GM19328 (cell line): ENCODE measurements around the gene PLA2G4E.

Experiments
- ATAC-seq: cut with Tn5 transposase; IDR thresholded peaks from one replicate; pipeline ENCODE4 v1.9.1; 2021; ENCODE audit warnings: mild to moderate bottlenecking, moderate library complexity; ENCODE audit not compliant: unreplicated experiment

PLA2G4E gene

DNA sequence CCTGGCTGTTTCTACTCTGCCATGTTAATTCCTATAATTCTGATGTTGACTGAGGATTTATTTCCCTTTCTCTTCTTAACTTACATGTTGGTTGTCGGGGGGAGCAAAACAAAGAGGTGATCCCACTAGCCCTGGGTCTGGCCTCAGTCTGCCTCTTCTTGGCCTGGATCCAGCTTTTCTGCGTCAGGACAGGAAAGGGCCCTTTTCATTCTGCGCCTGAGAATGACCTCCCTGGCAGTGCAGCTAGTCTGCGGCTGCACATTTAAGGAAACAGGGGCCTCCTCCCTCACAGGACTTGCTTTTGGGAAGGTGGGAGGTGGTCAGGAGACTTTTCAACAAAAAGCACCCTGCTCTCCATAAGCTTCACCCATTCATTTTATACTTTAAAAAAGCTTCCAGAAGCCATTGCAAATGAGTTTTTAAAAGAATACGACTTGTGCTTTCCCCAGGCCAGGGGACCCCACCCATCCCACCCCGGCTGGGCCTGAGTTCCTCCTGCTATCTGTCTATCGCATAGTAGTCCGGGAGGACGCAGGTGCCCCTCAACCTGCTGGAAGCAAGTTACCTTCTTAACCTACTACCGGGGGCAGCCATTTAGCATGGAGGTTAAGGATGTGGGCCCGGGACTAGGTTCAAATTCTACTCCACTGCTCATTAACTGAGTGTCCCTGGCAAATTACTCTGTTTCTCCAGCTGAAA lies 27.2 kb downstream of the PLA2G4E start:
- ATAC-seq = no peak

DNA sequence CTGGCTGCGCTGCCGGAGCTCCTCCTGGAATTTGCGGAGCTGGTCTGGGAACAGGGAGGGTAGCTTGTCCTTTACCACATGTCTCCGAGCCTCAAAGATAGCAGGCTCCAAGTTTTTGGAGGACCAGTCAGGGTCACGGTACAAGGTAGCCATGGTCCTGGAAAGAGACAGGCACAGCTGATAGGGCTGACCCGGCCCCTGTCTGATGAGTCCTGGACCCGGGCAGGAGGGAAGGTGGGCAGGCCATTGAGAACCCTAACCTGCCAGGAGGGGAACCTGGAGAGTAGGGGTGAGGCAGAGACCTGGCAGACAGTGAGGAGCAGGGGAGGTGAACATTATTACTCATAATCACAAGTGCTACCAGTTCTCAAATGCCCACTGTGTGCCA lies 28.0 kb downstream of the PLA2G4E start:
- ATAC-seq = no peak

DNA sequence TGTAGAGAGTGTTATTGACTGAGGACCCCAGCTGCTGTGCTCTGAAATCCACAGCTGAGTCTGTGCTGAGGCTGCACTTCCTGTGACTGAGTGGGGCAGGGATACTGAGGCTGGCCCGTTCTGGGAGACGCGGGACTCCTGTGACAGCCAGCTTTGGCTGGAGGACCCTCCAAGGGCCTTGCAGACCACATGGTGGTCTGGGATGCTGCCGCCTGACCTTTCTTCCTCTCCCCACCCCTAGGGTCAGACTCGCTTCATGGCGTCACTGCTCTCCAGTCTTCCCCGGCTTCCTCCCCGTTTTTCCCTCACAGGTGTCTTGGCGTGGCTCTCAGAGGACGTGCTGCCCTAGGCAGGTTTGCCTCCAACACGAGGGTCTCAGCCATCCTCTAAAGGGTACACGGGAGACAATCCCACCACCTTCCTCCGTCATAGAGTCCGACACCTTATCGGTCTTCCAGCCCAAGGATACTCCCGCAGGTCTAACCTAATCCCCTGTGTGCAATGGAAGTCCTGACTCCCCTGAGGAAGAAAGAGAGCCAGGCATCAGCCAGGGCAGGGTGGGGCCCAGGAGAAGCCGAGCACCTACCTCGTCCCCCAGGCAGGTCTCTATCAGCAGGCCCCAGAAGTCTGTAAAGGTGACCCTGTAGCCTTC lies 28.6 kb downstream of the PLA2G4E start:
- no peak for ATAC-seq

DNA sequence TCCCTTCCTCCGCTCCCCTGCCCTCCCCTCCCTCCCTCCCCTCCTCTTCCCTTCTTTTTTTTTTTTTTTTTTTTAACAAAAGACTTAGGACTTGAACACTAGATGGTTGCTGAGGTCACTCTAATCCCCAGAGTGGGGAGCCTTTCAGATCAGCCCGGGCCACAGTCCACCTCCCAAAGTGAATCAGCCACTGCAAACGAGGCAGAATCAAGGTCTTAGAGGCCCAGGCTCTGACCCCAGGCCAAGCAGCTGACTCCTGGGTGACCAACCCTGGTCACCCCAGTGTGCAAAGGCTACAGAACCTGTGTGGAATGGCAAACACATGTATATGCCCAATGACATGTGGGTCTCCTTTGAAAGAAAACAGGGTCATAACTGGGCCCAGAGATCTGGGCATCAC lies 30.2 kb downstream of the PLA2G4E start:
- ATAC-seq = no peak

DNA sequence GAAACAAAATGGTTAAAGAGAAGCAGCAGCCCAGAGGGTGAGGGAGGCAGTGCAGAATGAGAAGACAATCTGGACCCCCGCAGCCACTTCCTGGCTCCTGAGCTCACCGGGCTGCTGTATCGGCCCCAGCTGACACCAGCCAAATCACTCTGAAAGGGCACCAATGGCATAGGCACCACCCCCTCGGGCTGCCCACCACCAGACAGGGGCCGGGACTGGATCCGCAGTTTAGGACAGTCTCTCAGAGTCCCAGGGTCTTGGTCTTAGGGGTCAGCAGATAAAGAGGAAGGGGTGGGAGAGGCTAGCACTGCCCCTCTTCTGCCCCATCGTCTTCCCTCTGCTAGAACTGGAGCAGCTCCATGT lies 30.6 kb downstream of the PLA2G4E start:
- no peak for ATAC-seq

DNA sequence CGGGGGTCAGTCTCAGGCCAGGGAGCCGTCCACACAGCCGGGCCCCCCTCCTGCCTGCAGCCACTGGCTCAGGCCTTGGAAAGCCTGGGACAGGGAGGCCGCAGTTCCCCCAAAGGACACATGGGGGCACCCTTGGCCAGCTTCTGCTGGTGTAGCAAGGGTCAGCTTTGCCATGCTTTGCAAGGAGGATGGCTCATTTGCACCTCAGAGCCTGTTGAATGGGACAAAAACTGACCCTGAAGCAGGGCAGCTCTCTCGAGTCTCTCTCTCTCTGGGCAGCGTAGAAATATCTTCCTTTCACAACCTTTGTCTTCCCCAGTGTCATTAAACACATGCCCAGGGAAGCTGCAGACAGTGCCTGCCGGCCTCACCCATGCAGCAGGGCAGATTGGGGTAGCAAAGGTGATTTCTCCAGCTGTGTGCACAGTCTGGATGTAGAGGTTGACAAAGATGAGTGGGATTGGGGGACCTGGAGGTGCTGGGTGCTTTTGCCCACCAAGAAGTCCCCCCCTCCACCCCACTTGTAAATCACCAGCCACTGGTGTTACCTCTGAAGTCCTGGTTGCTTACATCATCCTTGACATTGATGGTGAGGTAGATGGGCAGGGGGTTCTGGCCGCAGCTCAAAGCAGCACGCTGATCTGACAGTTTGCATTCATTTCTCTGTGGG lies 31.1 kb downstream of the PLA2G4E start:
- no peak for ATAC-seq

DNA sequence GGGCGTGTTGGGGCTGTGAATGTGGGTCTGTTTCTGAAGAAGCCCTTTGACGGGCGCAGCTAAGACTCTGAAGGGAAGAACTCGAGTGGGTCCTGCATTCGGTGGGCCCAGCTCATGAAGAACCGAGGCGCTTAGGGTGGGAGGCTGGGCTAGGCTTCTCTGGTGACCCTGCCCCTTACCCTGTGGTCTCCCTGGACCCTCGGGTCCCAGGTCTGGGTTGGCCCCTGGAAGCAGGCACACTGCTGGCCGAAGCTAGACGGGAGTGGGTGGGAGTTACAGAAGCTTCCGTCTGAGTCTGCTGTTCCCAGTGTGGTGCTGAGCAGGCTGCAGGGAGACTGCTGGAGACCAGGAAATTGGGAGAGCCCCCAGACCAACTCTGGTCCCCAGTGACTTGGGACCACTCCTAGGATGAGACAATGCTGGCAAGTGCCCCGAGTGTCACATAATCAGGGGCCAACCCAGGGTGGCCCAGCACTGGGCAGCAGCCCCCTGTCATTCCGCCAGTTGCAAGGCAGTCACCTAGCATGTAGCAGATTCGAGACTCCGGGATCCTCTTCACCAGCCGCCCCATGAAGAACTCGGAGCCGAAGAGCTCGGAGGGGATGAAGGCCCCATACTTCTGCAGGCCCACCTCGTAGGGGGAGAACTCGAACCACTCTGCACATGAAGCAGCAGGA lies 31.8 kb downstream of the PLA2G4E start:
- ATAC-seq = no peak

DNA sequence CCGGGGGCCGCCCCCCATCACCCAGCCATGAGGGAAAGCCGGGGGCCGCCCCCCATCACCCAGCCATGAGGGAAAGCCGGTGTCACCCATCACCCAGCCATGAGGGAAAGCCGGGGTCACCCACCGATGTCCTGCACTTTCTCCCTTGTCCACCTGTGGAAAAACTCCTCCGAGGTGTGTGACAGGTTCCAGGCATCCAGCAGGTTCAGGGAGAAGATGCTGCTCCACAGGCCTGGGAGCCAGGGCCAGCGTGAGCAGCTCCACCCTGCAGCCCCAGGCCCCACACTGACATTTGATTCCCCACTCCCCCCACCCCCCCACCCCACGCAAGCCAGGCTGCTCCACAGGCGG lies 32.9 kb downstream of the PLA2G4E start:
- no peak for ATAC-seq

DNA sequence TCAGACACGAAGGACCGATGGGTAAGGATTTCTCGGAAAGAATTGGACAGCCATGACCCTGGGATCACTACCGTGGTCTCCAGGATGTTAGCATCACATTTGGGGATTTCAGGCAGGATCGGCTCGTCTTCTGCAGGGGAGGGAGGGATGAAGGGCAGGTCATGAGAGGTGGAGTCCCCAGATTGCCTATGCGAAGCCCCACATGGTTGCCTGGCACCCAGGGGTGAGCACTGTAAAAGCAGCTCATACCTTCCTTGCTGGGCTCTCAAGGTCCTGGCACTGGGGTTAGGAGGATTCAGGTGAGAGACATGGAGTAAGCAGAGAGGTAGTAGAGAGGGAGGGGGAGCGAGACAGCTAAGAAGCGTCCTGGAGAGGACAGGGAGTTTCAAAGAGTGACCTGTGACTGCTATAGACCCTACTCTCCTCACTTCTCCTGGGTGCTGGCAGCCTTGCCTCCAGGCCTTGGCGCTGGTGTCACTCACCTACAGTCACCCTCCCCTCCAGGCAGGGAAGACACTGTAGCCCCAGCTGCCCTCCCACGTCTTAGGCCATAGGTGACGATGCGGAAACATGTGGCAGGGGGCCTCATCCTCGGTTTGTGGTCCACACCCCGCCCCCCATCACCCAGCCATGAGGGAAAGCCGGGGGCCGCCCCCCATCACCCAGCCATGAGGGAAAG lies 33.5 kb downstream of the PLA2G4E start:
- ATAC-seq = no peak

DNA sequence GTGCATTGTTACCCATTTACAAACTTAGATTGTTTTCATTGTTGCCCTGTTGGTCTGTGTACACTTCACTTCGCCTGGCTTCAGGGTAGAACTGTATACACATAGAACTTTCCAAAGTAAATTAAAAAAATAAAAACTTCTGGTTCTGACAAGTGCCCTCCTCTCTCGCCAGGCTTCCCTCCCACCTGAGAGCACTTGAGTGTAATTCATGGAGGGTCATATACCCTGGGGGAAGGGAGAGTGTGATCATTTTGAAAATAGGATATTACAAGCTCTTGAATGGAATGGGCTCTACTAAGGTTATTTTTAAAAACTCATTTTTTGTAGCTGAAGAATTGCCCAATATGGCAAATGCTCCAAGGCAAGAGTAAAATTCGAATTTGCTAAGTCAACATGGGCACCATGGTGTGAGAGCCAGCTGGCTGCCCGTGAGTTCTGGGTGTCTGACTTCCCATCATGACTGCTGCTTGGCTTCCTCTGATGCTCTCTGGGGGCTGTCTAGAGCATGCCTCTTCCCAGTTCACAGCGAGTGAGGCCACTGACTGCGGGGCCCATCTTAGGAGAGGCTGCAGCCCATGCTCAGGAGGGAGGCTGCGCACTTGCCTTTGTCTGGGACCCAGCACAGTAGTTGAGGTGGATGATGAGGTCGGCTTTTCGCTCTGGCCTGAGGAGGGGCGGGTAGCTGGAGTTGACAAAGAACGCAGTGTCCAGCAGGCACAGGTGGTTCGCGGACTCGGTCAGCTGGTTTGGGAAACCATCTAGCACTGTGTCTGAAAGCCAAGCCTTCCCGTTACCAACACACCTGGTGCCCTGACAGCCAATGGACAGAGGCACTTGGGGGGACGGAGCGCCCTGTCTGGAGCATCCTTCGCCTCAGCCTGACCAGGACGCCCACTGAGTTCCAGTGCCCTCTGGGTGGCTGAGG lies 35.3 kb downstream of the PLA2G4E start:
- ATAC-seq = no peak

DNA sequence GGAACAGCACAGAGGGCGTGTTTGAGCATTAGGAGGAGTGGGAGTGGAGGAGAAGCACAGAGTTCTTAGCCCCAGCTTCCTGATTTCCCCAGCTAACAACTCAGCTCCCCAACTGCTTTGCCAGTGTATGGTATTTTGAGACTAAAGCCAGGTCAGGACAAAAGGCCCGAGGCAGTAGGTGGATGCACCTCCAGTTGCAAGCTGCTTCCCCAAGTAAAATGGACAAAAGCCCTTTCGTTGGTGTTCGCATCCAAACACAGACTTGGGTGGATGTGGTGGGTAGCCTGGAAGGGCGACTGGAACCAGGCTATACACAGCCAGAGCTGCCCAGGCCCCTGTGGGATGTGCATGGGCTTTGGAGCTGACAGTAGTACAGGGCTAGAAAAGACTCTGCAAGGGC lies 36.2 kb downstream of the PLA2G4E start:
- no peak for ATAC-seq

DNA sequence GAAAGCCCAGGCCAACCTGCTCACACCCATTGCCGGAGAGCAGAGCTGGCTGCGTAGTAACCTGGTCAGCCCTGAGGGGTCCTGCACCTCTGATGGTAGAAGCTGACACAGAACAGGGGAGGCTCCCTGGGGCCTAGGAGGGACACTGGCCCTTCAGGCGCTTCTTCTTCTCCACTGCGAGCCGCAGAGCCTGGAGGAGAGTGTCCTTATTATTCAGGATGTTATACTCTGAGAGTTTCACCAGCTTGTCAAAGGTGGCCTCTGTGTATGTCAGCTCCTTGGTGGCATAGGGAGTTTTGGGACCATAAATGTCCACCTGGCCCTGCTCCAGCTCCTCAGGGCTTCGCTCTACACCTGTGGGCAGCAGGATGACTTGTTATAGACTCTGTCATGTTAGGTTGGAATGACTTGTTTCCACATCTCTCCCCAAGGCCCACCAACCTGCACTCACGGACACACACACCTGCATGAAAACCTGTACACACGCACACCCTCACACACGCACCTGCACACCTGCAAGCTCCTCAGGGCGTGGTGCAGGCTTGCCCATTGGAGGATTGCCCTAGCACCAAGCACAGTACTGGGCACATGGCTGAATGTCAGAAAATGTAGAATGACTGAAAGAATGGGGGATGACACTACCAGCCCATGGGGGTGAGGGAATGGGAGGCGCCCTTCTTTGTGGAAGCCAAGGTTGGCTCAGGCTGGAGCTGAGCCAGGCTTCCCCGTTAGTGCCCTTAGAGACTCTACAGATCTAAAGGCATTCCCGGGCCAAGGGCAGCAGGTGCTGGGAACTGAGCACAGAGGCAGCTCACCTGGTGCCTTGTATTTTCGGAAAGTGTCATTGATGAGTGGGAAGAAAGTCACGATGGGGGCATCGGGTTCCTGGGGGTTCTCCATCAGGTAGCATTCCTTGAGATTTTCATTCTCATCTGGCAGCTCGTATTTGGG lies 36.9 kb downstream of the PLA2G4E start:
- ATAC-seq = no peak

DNA sequence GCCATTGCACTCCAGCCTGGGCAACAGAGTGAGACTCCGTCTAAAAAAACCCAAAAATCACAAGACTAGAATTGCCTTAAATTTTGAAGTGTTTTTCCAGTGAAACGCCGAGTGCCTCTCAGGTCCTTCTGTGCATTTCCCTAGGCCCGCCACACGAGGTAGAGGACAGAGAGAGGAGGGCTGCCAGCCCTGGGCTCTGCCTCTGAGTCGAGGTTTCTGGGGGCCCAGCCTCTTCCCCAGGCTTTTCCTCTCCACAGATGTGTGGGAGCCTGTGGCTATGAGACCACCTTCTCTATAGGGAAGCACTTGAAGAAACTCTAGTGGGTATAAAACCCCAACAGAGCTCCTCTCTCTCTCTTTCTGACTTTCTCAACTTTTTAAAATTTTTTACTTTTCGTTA lies 37.6 kb downstream of the PLA2G4E start:
- no peak for ATAC-seq

DNA sequence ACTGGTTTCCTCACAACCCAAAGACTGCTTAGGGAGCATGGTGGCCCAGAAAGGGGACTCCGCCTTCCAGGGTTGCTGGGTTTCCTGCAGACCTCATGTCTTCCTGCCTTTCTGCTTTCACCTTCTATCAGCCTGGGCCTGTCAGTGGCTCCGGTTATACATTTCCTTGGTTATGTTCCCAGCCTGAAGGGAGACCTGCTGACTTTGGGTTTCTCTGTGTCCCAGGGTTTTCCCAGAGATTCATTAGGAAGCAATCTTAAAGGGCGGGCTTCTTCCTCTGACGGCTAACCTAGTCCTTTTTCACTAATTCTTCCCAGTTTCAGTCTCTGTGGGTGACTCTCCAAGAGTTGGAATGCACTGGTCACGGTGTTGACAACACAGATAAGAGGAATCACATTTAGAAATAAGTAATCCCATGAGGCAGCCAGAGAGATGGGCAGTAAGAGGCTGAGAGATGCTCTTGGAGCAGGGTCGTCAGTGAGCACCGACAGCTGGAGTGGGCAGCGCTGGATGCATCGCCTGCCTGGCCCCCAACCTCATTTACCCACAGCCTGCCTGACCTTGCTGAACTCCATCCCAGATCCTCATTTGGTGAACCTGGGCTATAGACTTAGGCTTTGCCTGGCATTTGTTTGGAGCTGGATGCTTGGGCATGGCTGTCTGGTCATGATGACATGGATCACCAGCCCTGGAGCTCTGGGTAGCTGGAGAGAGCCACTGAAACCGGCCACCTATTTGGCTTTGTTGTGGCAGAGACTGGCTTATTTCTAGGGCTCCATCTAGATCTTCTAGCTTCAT lies 38.5 kb downstream of the PLA2G4E start:
- ATAC-seq = no peak

DNA sequence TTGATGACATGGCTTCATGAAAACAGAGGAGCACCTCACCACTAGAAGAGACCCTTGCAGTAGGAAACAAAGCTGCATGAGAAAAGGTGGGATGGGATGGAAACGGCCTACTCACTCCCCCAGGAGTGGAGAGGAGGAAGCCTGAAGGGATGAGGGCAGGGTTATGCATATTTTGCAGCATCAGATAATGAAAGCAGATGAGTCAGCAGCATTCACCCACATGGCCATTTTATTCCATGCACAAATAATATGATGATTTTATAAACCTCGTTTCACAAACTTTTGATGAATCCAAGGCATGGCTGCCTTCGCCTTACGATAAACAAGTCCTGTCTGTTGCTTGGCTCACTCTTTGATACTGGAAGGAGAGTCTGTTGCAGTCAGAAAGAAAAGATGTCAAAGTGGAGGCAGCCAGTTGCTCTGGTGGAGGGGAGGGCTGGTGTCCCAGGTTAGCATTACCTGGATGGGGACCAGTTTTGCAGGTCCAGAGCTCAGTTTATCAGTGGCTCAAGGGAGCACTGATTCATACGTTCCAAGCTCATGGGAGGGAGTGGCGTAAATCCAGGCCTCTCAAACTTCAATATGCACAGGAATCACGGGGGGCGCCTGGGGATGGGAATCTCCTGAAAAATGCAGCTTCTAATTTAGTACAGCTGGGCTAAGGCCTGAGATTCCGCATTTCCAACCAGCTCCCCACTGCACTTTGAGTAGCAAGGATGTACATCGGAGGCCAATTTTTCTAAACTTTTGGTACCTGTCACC lies 39.3 kb downstream of the PLA2G4E start:
- no peak for ATAC-seq

DNA sequence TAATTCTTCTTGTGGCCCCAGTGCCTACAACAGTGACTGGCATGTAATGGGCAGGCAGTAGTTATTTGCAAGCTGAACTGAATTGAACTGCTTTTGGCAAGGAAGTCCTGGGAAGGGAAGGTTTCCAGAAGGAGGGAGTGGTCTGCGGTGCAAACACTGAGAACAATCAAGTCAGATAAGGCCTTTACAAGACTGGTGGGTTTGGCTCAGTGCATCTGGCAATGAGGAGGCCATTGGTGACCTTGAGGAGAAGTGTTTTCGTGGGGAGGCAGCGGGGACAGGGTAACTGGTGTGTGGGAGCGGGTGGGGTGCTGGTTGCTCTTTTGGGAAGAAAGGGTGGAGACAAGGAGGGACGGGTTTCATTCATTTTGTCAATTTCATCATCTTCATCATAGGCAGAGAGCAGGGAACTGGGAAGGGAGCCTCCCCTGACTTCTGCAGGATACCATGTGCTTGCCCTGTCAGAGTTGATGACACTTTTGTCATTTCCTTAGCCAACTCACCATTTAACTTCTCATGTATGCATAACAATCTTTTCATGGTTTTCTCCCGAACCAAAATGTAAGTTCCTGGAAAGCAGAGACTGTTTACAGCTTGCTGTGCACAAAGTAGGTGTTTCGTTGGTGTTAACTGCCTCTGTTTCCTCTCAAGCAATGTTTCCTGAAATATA lies 40.1 kb downstream of the PLA2G4E start:
- no peak for ATAC-seq
